Measurements from ENCODE around the gene UTP4. TPM values are rescaled to one million over a fixed set of nuclear protein-coding genes. Genes with fewer than 3 reads are reported as not detected.

UTP4 gene
- total and polyA plus RNA-seq, 2 donors (not counting 3 experiments of a cell fraction or from before 2014, with no cell fraction given) = 56.1 to 59.5 TPM

GRCh38 chr16:69085032-69085695 is 47.3 kb upstream of the UTP4 start:
- POLR2A ChIA-PET = no interaction called here
- no peaks in the 10 kb centered on the region for H3K9me3 ChIP-seq (replicated peaks; ENCODE audit: control insufficient read depth, insufficient read depth, low read length)
- no peak overlapping the region for H3K27ac ChIP-seq (ENCODE audit: insufficient read depth, low read depth, low read length)
- FAIRE-seq = no peak
- no peak overlapping the region for H2AFZ ChIP-seq (ENCODE audit: low read depth, low read length)
- no peaks in the 10 kb centered on the region for H3K9me1 ChIP-seq (replicated peaks; ENCODE audit: control insufficient read depth, extremely low read depth, insufficient read depth, low read length)
- H3K36me3 ChIP-seq (ENCODE audit: control insufficient read depth in 2 of 2, extremely low read depth in 1 of 2, insufficient read depth in 2 of 2, low read length in 2 of 2) = no peaks in the 10 kb centered on the region
- no peaks in the 10 kb centered on the region for H3K27me3 ChIP-seq (ENCODE audit: control insufficient read depth in 2 of 2, insufficient read depth in 2 of 2, low read length in 2 of 2)
- CTCF ChIA-PET = interaction anchor here (0.8 to 1.2 kb wide), 2 partner anchors 12 to 20 kb away, joined by 3 to 6 read pairs; partner anchors contain the start of gene HAS3
- no peak for TF ChIP-seq POLR2AphosphoS5 (IDR thresholded peaks at IDR 0.05; ENCODE audit: insufficient read depth, low read depth, low read length)
- TF ChIP-seq MAX (IDR thresholded peaks at IDR 0.05; ENCODE audit: insufficient read depth, insufficient read length) = no peak
- no peak for TF ChIP-seq JUN (IDR thresholded peaks at IDR 0.05; ENCODE audit: borderline replicate concordance, insufficient read depth, insufficient read length, low read depth)
- TF ChIP-seq MYC (IDR thresholded peaks at IDR 0.05; ENCODE audit: low read depth, low read length) = no peak
- no peak for TF ChIP-seq POLR2A (IDR thresholded peaks at IDR 0.05; ENCODE audit: low read depth, low read length)
- TF ChIP-seq GATA2 (IDR thresholded peaks at IDR 0.05; ENCODE audit: insufficient read depth, insufficient read length, low read depth, low read length) = no peak
- no peak for TF ChIP-seq EZH2 (IDR thresholded peaks at IDR 0.05; ENCODE audit: borderline replicate concordance, low read depth, low read length, severe bottlenecking)
- no peak for TF ChIP-seq FOS (IDR thresholded peaks at IDR 0.05; ENCODE audit: borderline replicate concordance, insufficient read depth, low read length)
- TF ChIP-seq CTCF (IDR thresholded peaks at IDR 0.05; ENCODE audit: extremely low read depth in 1 of 2, insufficient read depth in 1 of 2, low read depth in 1 of 2, low read length in 2 of 2) = no peak
- DNase-seq (ENCODE audit: low read depth, low spot score) = no peak
- no peak overlapping the region for H3K9ac ChIP-seq (replicated peaks; ENCODE audit: extremely low read depth, insufficient read depth, low read length)
- no TSS peak for BruUV-seq (replicated peaks)
- H3K4me1 ChIP-seq (ENCODE audit: control insufficient read depth, extremely low read depth, insufficient read depth, low read length) = peaks cover 5% of the 10 kb centered on the region
- H3K79me2 ChIP-seq (ENCODE audit: control insufficient read depth, insufficient read depth, low read length) = no peaks in the 10 kb centered on the region
- dilution Hi-C loops (cut with MboI; ENCODE audit: extremely low pct_ligation_motif_present, low sequenced_read_pairs) = no loop called here
- no peak overlapping the region for H3K4me3 ChIP-seq (replicated peaks in 1 of 3; ENCODE audit: insufficient read depth in 1 of 3, low read depth in 1 of 3, low read length in 3 of 3)
- H4K20me1 ChIP-seq (replicated peaks; ENCODE audit: control insufficient read depth, extremely low read depth, insufficient read depth, low read length) = no peaks in the 10 kb centered on the region
- H3K4me2 ChIP-seq (ENCODE audit: insufficient read depth, low read length) = no peak overlapping the region
- intact Hi-C loops (cut with micrococcal nuclease) = no loop called here

All from endothelial cell of umbilical vein (primary cell).